Esophagus squamous epithelium (tissue), 5 donors: ENCODE results near the gene ADPRHL1. TPM values are rescaled to one million over a fixed set of nuclear protein-coding genes. Genes with fewer than 3 reads are reported as not detected.
"Not testable (repeated sequence)": the region's sequence is repeated elsewhere in the genome, so short reads cannot be mapped to it uniquely, and the experiment has no call there.

Source experiments
- DNase-seq: peaks from one replicate; lab custom pipeline; 2025; lab: John Stamatoyannopoulos, UW
- H3K27ac ChIP-seq, 4 donors: fragments of 200-600 bp; sonication (generic); one replicate each; pipeline ENCODE4 v1.5.1; 2016 to 2019; ENCODE audit warnings: mild to moderate bottlenecking in 1 of 4
- H3K27me3 ChIP-seq, 4 donors: fragments of 200-600 bp; sonication (generic); 1 replicate in 3 of 4; 2 replicates in 1 of 4; pipeline versions ENCODE4 v1.5.1 to v1.6.0; 2017 to 2021; ENCODE audit warnings: antibody characterized with exemption in 1 of 4
- H3K36me3 ChIP-seq, 3 donors: fragments of 200-600 bp; sonication (generic); one replicate each; pipeline ENCODE4 v1.5.1; 2016 to 2019
- H3K4me1 ChIP-seq, 3 donors: fragments of 200-600 bp; sonication (generic); one replicate each; pipeline ENCODE4 v1.5.1; 2017 to 2019
- H3K4me3 ChIP-seq, 4 donors: fragments of 200-600 bp; sonication (generic); 1 replicate in 3 of 4; 2 replicates in 1 of 4; pipeline ENCODE4 v1.5.1; 2016 to 2019; ENCODE audit warnings: mild to moderate bottlenecking in 2 of 4, moderate library complexity in 1 of 4
- H3K9me3 ChIP-seq, 3 donors: fragments of 200-600 bp; sonication (generic); one replicate each; pipeline ENCODE4 v1.5.1; 2016 to 2019
- CTCF ChIP-seq, 6 experiments: fragments of 450-650 bp in 4 of 6; fragments of 200-600 bp in 2 of 6; sonication (generic) in 2 of 6; IDR thresholded peaks; one replicate each; pipeline ENCODE4 v1.5.1; 2016 to 2019; ENCODE audit warnings: antibody characterized with exemption in 6 of 6, mild to moderate bottlenecking in 4 of 6, moderate library complexity in 4 of 6
- POLR2A ChIP-seq, 4 donors: fragments of 450-650 bp; IDR thresholded peaks; one replicate each; pipeline ENCODE4 v1.6.1; 2017; ENCODE audit warnings: antibody characterized with exemption in 4 of 4, mild to moderate bottlenecking in 4 of 4, moderate library complexity in 3 of 4
- WGBS, 2 donors: methylation state at CpG; one replicate each; pipeline ENCODE4 v1.1.5; 2018; 5-methylcytosine and 5-hydroxymethylcytosine counted together
- intact Hi-C: fragments of 100-400 bp; cut with DNase I; formaldehyde crosslinking; loops from one replicate; pipeline ENCODE4 v1.15.0; 2022
- total RNA-seq, 4 donors: library from RNA; depleted of rRNA; stranded (reverse); fragments of >200 nt; gene quantifications; one replicate each; pipeline ENCODE4 v1.1.0, GENCODE V29; 2016
- donor health status: DM: yes; HTN: yes; CAD: no.

Gene ADPRHL1
- total RNA-seq, 4 donors from 2014 or later = 0.31 to 3.5 (median 2.2) TPM

DNA sequence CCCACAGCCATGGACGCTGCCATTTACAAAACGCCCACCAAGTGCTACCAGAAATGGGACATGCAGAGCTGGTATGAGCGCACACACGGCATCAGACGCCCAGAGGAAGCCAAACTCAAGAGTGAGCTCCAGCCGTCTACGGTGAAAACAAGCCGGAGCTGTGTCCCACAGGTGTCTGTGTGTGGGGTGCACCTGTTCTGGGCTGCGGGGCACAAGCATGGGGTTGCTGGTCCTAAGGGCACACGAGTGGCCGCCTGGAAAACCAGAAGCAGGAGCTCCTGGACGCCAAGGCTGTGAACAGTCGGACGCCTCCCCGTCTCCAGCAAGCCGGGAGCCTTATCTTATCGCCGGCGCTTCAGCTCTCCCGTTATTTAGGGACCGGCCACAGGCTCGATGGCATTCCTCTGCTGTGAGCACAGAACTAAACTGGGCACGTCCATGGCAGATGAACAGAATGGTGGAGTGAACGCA lies 1.3 kb downstream of the ADPRHL1 start:
- TF ChIP-seq CTCF (IDR thresholded peaks at IDR 0.05) (no peak), POLR2A (IDR thresholded peaks at IDR 0.05) (no peak)
- Histone ChIP-seq H3K27ac (no peak overlapping the region), H3K36me3 (peaks cover 6 to 40% (median 7%) of the 10 kb centered on the region in 3 donors), H3K4me1 (peaks cover 0 to 19% (median 6%) of the 10 kb centered on the region in 3 donors), H3K27me3 (no peaks in the 10 kb centered on the region), H3K9me3 (no peaks in the 10 kb centered on the region), H3K4me3 (no peak overlapping the region)
- 81 to 83% methylated on average over 10 to 16 of the region's 24 CpGs for WGBS, 2 donors
- intact Hi-C loops = no loop called here
- DNase-seq = no peak

DNA sequence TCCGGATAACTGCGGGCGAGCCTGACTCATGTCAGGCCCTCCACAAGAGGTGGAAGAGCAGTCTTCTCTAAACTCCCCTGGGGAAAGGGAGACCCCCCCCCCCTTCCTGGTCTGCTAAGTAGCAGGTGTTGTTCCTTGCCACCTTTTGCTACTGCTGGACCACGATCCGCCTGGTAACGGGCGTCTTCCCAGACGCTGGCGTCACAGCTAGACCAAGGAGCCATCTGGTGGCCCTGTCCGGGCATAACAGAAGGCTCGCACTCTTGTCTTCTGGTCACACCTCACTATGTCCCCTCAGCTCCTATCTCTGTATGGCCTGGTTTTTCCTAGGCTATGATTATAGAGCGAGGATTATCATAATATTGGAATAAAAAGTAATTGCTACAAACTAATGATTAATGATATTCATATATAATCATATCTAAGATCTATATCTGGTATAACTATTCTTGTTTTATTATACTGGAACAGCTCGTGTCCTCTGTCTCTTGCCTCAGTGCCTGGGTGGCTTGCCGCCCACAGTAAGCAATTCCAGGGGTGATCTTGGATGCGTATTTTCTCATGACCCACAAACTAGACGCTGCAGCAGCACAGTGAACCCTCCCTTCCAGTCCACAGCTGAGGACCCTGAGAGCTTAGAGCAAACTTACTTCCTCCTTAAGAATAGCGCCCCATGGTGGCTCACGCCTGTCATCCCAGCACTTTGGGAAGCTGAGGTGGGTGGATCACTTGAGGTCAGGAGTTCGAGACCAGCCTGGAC lies 2.2 kb downstream of the ADPRHL1 start:
- H3K27ac ChIP-seq, DNase-seq, intact Hi-C loops, H3K27me3 ChIP-seq, H3K4me3 ChIP-seq, H3K9me3 ChIP-seq: not testable (repeated sequence)
- Histone ChIP-seq H3K4me1 (peaks cover 0 to 19% (median 6%) of the 10 kb centered on the region in 3 donors), H3K36me3 (peaks cover under 1 to 30% (median under 1%) of the 10 kb centered on the region in 3 donors)
- WGBS, 2 donors = 65 to 89% methylated on average over 11 to 15 of the region's 19 CpGs
- TF ChIP-seq CTCF (IDR thresholded peaks at IDR 0.05) = peak in 3 of 6 experiments; percentile 21 to 34 (median 27)

DNA sequence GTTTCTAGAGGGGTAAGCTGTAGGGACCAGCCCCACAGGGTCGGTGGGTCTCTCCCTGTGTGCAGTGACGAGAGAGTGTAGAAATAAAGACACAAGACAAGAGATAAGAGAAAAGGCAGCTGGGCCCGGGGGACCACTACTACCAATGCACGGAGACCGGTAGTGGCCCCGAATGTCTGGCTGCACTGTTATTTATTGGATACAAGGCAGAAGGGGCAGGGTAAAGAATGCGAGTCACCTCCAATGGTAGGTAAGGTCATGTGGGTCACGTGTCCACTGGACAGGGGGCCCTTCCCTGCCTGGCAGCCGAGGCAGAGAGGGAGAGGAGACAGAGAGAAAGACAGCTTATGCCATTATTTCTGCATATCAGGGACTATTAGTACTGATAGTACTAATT lies 2.9 kb downstream of the ADPRHL1 start:
- intact Hi-C loops, H3K27me3 ChIP-seq, H3K9me3 ChIP-seq, H3K4me3 ChIP-seq, DNase-seq, H3K27ac ChIP-seq: not testable (repeated sequence)
- 88 to 90% methylated on average over 9 of the region's 9 CpGs for WGBS, 2 donors
- H3K36me3 ChIP-seq = peaks cover 0 to 23% (median 0%) of the 10 kb centered on the region in 3 donors
- peaks cover 0 to 19% (median 6%) of the 10 kb centered on the region in 3 donors for H3K4me1 ChIP-seq

GRCh38 chr13:113449693-113450347 lies 3.5 kb downstream of the ADPRHL1 start:
- DNase-seq = no peak
- WGBS, 2 donors = 59 to 70% methylated on average over 11 to 12 of the region's 13 CpGs

More at GRCh38 chr13:113449693-113450347, 3.5 kb downstream of the ADPRHL1 start:
- Histone ChIP-seq H3K9me3 (no peaks in the 10 kb centered on the region), H3K4me1 (peaks cover 0 to 19% (median 6%) of the 10 kb centered on the region in 3 donors), H3K27ac (peak overlapping the region; percentile 61 to 79 (median 70)), H3K27me3 (no peaks in the 10 kb centered on the region), H3K36me3 (peaks cover 0 to 18% (median 0%) of the 10 kb centered on the region in 3 donors), H3K4me3 (peak overlapping the region; percentile 32 to 68 (median 46))
- intact Hi-C loops = no loop called here
- TF ChIP-seq CTCF (IDR thresholded peaks at IDR 0.05) (no peak), POLR2A (IDR thresholded peaks at IDR 0.05) (no peak)
